DND-41 (cell line): Measurements from ENCODE around the gene AKAP1.
A peak's percentile ranks its signal among the peaks of the same experiment; 100 is the strongest.

Source experiments
- ATAC-seq: fragments of 200-7000 bp; cut with Tn5 transposase; 3 replicates; pipeline ENCODE4 v1.9.1; 2021; ENCODE audit warnings: low read depth; ENCODE audit not compliant: insufficient read depth
- DNase-seq: peaks from one replicate; pipeline ENCODE4 v3.0.0-alpha.2; 2020
- H2AFZ ChIP-seq: 2 replicates; pipeline ENCODE4 v1.6.0; 2012; ENCODE audit warnings: low read depth, low read length
- H3K27ac ChIP-seq: 2 replicates; pipeline ENCODE4 v1.5.1; 2012; ENCODE audit warnings: low read length, inconsistent platforms
- H3K27me3 ChIP-seq: fragments of 200-600 bp; sonication (generic); 2 replicates; pipeline ENCODE4 v1.6.0; 2012; ENCODE audit warnings: low read length, mild to moderate bottlenecking, inconsistent platforms; ENCODE audit not compliant: insufficient read depth, poor library complexity
- H3K36me3 ChIP-seq: 2 replicates; pipeline ENCODE4 v1.5.1; 2012; ENCODE audit warnings: low read length, inconsistent platforms; ENCODE audit not compliant: insufficient read depth
- H3K4me1 ChIP-seq: 2 replicates; pipeline ENCODE4 v1.5.1; 2012; ENCODE audit warnings: mild to moderate bottlenecking, low read length; ENCODE audit not compliant: insufficient read depth
- H3K4me2 ChIP-seq: 2 replicates; pipeline ENCODE4 v1.6.0; 2012; ENCODE audit warnings: mild to moderate bottlenecking, moderate library complexity, low read length, inconsistent platforms; ENCODE audit not compliant: insufficient read depth
- H3K4me3 ChIP-seq, 2 experiments: fragments of 200-600 bp in 1 of 2; shearing (Covaris generic) in 1 of 2; 2 replicates each; pipeline ENCODE4 v1.5.1; 2012 to 2016; ENCODE audit warnings: inconsistent platforms in 2 of 2, low read length in 2 of 2, mild to moderate bottlenecking in 2 of 2, low read depth in 1 of 2, moderate library complexity in 1 of 2
- H3K79me2 ChIP-seq: 2 replicates; pipeline ENCODE4 v1.6.0; 2012; ENCODE audit warnings: low read length, inconsistent platforms; ENCODE audit not compliant: insufficient read depth
- H3K9ac ChIP-seq: 2 replicates; pipeline ENCODE4 v1.6.0; 2012; ENCODE audit warnings: low read depth, mild to moderate bottlenecking, inconsistent platforms, low read length, moderate library complexity
- H3K9me3 ChIP-seq: 2 replicates; pipeline ENCODE4 v1.5.1; 2012; ENCODE audit warnings: low read length, moderate library complexity, mild to moderate bottlenecking, inconsistent platforms; ENCODE audit not compliant: insufficient read depth, severe bottlenecking
- H4K20me1 ChIP-seq: 2 replicates; pipeline ENCODE4 v1.6.0; 2012; ENCODE audit warnings: low read length; ENCODE audit not compliant: insufficient read depth
- EZH2 ChIP-seq: IDR thresholded peaks from 3 replicates; pipeline ENCODE4 v1.6.1; 2012; ENCODE audit warnings: borderline replicate concordance, low read depth, mild to moderate bottlenecking, moderate library complexity, low read length, inconsistent platforms; ENCODE audit not compliant: severe bottlenecking
- TF ChIP-seq, protein P1 (sequence below): IDR thresholded peaks from 2 replicates; pipeline ENCODE4 v1.5.1; 2012; ENCODE audit warnings: borderline replicate concordance, low read length, moderate library complexity, mild to moderate bottlenecking; ENCODE audit not compliant: poor library complexity, severe bottlenecking; ENCODE audit errors: extremely low read depth

The AKAP1 gene

GRCh38 chr17:57082441-57082840 is 2.6 kb upstream of the AKAP1 start:
- no peak overlapping the region for H3K4me3 ChIP-seq
- peaks cover 31% of the 10 kb centered on the region for H3K4me1 ChIP-seq
- TF ChIP-seq EZH2, result no peak
- TF ChIP-seq, protein P1, sequence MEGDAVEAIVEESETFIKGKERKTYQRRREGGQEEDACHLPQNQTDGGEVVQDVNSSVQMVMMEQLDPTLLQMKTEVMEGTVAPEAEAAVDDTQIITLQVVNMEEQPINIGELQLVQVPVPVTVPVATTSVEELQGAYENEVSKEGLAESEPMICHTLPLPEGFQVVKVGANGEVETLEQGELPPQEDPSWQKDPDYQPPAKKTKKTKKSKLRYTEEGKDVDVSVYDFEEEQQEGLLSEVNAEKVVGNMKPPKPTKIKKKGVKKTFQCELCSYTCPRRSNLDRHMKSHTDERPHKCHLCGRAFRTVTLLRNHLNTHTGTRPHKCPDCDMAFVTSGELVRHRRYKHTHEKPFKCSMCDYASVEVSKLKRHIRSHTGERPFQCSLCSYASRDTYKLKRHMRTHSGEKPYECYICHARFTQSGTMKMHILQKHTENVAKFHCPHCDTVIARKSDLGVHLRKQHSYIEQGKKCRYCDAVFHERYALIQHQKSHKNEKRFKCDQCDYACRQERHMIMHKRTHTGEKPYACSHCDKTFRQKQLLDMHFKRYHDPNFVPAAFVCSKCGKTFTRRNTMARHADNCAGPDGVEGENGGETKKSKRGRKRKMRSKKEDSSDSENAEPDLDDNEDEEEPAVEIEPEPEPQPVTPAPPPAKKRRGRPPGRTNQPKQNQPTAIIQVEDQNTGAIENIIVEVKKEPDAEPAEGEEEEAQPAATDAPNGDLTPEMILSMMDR, result no peak
- DNase-seq, result no peak
- no peak for ATAC-seq
- no peak overlapping the region for H3K27ac ChIP-seq
- H3K9me3 ChIP-seq, result no peaks in the 10 kb centered on the region
- no peaks in the 10 kb centered on the region; the same call in 1 of the 2 replicates for H3K36me3 ChIP-seq
- H4K20me1 ChIP-seq, result peaks cover 15% of the 10 kb centered on the region; the same call in 1 of the 2 replicates
- no peak overlapping the region for H2AFZ ChIP-seq
- no peak overlapping the region for H3K4me2 ChIP-seq
- peaks cover 33% of the 10 kb centered on the region for H3K79me2 ChIP-seq
- H3K27me3 ChIP-seq, result no peaks in the 10 kb centered on the region
- no peak overlapping the region for H3K9ac ChIP-seq

GRCh38 chr17:57084361-57084801 is 665 bp upstream of the AKAP1 start:
- ATAC-seq (peak; percentile 52), DNase-seq (no peak)
- peak overlapping the region; percentile 99 for H2AFZ ChIP-seq
- H3K4me3 ChIP-seq, result peak overlapping the region; percentile 58 to 90
- peaks cover 52% of the 10 kb centered on the region for H3K79me2 ChIP-seq
- peak overlapping the region; percentile 70 for H3K4me2 ChIP-seq
- TF ChIP-seq EZH2, result no peak
- TF ChIP-seq, protein P1, result no peak
- peak overlapping the region; percentile 93 for H3K27ac ChIP-seq
- H3K27me3 ChIP-seq, result no peaks in the 10 kb centered on the region
- H3K4me1 ChIP-seq, result peaks cover 35% of the 10 kb centered on the region
- H3K36me3 ChIP-seq, result no peaks in the 10 kb centered on the region; the same call in 1 of the 2 replicates
- no peaks in the 10 kb centered on the region for H3K9me3 ChIP-seq
- H4K20me1 ChIP-seq, result peaks cover 31% of the 10 kb centered on the region; the same call in 1 of the 2 replicates
- peak overlapping the region; percentile 80 for H3K9ac ChIP-seq

DNA sequence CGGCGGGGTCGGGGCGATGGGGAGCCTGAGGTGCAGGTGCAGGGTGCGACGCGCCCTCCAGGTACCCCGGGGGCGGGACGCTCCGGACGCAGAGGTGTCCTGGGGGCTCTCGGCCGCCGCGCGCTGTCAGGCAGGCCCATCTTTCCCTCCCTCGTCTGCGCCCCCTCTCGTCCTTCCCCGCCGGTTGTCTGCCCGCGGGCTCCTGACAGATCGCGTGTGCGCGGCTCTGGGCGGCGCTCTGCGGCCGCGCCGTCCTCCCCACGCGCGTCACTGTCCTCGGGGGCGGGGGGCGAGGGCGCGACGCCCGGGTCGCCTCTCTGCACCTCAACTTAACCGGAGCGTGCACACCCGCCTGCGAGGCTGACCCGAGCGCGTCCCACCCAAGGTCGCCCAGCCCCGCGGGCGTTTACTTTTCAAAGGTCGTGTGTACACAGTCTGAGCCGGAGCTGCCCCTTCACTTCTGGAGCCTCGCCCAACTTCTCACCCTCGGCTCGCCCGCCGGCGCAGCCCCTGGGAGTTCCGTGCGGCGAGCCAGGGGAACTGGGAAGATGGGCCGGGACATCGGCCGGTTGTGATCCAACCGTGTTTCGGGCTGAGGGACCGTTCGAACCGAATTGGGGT is 512 bp downstream of the AKAP1 start:
- peak overlapping the region; percentile 53 for H3K27ac ChIP-seq
- TF ChIP-seq, protein P1, result peak; percentile 50
- TF ChIP-seq EZH2, result no peak
- H3K79me2 ChIP-seq, result peaks cover 64% of the 10 kb centered on the region
- peak; percentile 55 for ATAC-seq
- peak overlapping the region; percentile 96 for H3K4me2 ChIP-seq
- peak; percentile 65 for DNase-seq
- peak overlapping the region; percentile 59 to 90 for H3K4me3 ChIP-seq
- H4K20me1 ChIP-seq, result peaks cover 39% of the 10 kb centered on the region; the same call in 1 of the 2 replicates
- no peaks in the 10 kb centered on the region; the same call in 1 of the 2 replicates for H3K36me3 ChIP-seq
- H3K9ac ChIP-seq, result peak overlapping the region; percentile 80
- H3K9me3 ChIP-seq, result no peaks in the 10 kb centered on the region
- H2AFZ ChIP-seq, result peak overlapping the region; percentile 86
- peaks cover 35% of the 10 kb centered on the region for H3K4me1 ChIP-seq
- no peaks in the 10 kb centered on the region for H3K27me3 ChIP-seq
